Ishikawa (cell line): Measurements from ENCODE around the gene LEKR1.

ENCODE experiments used
- EP300 ChIP-seq: IDR thresholded peaks from 2 replicates; pipeline ENCODE4 v1.6.1; 2012; ENCODE audit warnings: borderline replicate concordance
- MAX ChIP-seq: IDR thresholded peaks from 2 replicates; pipeline ENCODE4 v1.6.1; 2012
- NFIC ChIP-seq: IDR thresholded peaks from 2 replicates; pipeline ENCODE4 v1.6.1; 2012
- RAD21 ChIP-seq: IDR thresholded peaks from 2 replicates; pipeline ENCODE4 v1.6.1; 2012; ENCODE audit warnings: low read depth
- YY1 ChIP-seq: IDR thresholded peaks from 2 replicates; pipeline ENCODE4 v1.6.1; 2012; ENCODE audit warnings: low read depth

DNA sequence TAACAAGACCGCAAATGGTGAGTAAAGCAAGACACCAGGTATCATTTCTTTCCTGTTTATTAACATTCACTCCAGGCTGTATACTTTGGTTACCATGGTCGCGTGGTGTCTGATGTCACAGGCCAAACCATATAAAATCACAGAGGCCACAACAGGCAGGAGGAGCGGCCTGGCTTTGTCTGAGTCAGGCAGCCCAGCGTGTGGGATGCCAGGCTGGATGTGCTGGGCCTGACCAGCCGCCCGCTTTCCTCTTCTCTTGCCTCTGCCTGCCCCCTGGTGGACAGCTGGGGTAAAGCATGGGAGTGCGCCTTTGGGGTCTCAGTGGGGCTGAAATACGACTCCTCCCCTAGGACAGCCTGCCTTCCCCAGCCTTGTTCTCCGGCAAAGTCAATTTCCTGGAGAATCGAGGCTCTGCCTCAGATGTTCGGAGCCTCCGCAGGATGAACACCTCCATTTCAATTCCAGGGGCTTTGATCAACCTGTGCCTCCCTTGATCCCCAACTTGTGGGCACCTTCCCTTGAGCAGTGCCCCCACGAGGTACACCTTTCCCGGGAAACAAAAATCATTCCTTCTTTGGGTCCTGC lies 255.6 kb downstream of the LEKR1 start:
- TF ChIP-seq RAD21 (peak; percentile 96), MAX (no peak), EP300 (no peak), YY1 (no peak), NFIC (no peak)
